HepG2 (cell line): ENCODE measurements around the gene FDPS. TPM values are rescaled to one million over a fixed set of nuclear protein-coding genes. Genes with fewer than 3 reads are reported as not detected.

Experiments
- ATAC-seq: fragments of 200-7000 bp; cut with Tn5 transposase; 3 replicates; pipeline ENCODE4 v1.9.1; 2020; ENCODE audit warnings: mild to moderate bottlenecking, moderate library complexity
- BruUV-seq: library from RNA; stranded (reverse); fragments of 400-500 nt; replicated peaks from 2 replicates; lab custom pipeline; 2021; lab: Mats Ljungman, UMichigan
- CTCF ChIA-PET: fragments of 300-600 bp; formaldehyde crosslinking; extraction: SDS; loops from one replicate; lab custom pipeline; 2021; ENCODE audit warnings: low total read pairs, inconsistent platforms, low intra/inter-chr PET ratio; lab: Yijun Ruan, JAX
- POLR2A ChIA-PET: fragments of 350-600 bp; sonication (Branson Sonifier 250); formaldehyde crosslinking; loops from one replicate; lab custom pipeline; 2020; ENCODE audit warnings: antibody characterized with exemption, inconsistent platforms; lab: Yijun Ruan, JAX
- DNase-seq: peaks from one replicate; pipeline ENCODE4 v3.0.0-alpha.2; 2015; ENCODE audit warnings: low spot score
- FAIRE-seq: peaks from 3 replicates; lab custom pipeline; 2011; peaks lifted over from hg19 to GRCh38; lab: Jason Lieb, UNC
- H2AFZ ChIP-seq: one replicate; pipeline ENCODE4 v1.6.1; 2011; ENCODE audit warnings: low read length, inconsistent platforms
- H3K27ac ChIP-seq: fragments of 300-600 bp; 3 replicates; pipeline ENCODE4 v1.8.0; 2011; ENCODE audit warnings: mixed run types, mild to moderate bottlenecking, mixed read lengths, low read length, inconsistent platforms; ENCODE audit not compliant: insufficient read depth; ENCODE audit errors: extremely low read length
- H3K27me3 ChIP-seq, 2 experiments: fragments of 200-600 bp in 1 of 2; 2 replicates in 1 of 2; 3 replicates in 1 of 2; pipeline versions ENCODE4 v1.6.0 to v1.8.0; 2011; ENCODE audit warnings: low read length in 2 of 2, mild to moderate bottlenecking in 2 of 2, moderate library complexity in 2 of 2, inconsistent platforms in 1 of 2; ENCODE audit not compliant: insufficient read depth in 2 of 2, control insufficient read depth in 1 of 2
- H3K36me3 ChIP-seq, 2 experiments: fragments of 200-600 bp in 1 of 2; replicated peaks in 1 of 2; 2 replicates in 1 of 2; 3 replicates in 1 of 2; pipeline versions ENCODE4 v1.5.1 to v1.8.0; 2011; ENCODE audit warnings: low read length in 2 of 2, inconsistent platforms in 1 of 2; ENCODE audit not compliant: insufficient read depth in 2 of 2, control insufficient read depth in 1 of 2
- H3K4me1 ChIP-seq: 2 replicates; pipeline ENCODE4 v1.5.1; 2012; ENCODE audit warnings: low read length, inconsistent platforms; ENCODE audit not compliant: insufficient read depth
- H3K4me2 ChIP-seq: 2 replicates; pipeline ENCODE4 v1.6.0; 2011; ENCODE audit warnings: low read depth, low read length, inconsistent platforms
- H3K4me3 ChIP-seq, 3 experiments: fragments of 200-600 bp in 1 of 3; sonication (generic), shearing (Covaris generic) in 1 of 3; replicated peaks in 1 of 3; 2 replicates each; pipeline ENCODE4 v1.5.1; 2011 to 2016; ENCODE audit warnings: low read length in 3 of 3, inconsistent platforms in 2 of 3, low read depth in 2 of 3, mild to moderate bottlenecking in 2 of 3, control low read depth in 1 of 3, mixed read lengths in 1 of 3; ENCODE audit not compliant: insufficient read depth in 1 of 3
- H3K79me2 ChIP-seq: one replicate; pipeline ENCODE4 v1.6.1; 2011; ENCODE audit warnings: low read length, inconsistent platforms; ENCODE audit not compliant: insufficient read depth
- H3K9ac ChIP-seq: 2 replicates; pipeline ENCODE4 v1.6.0; 2011; ENCODE audit warnings: mild to moderate bottlenecking, low read depth, low read length, inconsistent platforms; ENCODE audit not compliant: insufficient read depth
- H3K9me3 ChIP-seq: 2 replicates; pipeline ENCODE4 v1.5.1; 2012; ENCODE audit warnings: mild to moderate bottlenecking, low read length
- H4K20me1 ChIP-seq: 2 replicates; pipeline ENCODE4 v1.6.0; 2011; ENCODE audit warnings: inconsistent platforms, mild to moderate bottlenecking, low read length, moderate library complexity; ENCODE audit not compliant: insufficient read depth
- BORCS8-MEF2B ChIP-seq: sonication (generic); formaldehyde crosslinking; IDR thresholded peaks from 2 replicates; pipeline ENCODE4 v1.8.0; 2022; ENCODE audit warnings: mild to moderate bottlenecking, missing genetic modification reagents
- FOSL2 ChIP-seq: sonication (generic); formaldehyde crosslinking; IDR thresholded peaks from 2 replicates; pipeline ENCODE4 v1.4.0; 2020; ENCODE audit warnings: missing genetic modification reagents
- HDAC1 ChIP-seq: sonication (generic); formaldehyde crosslinking; IDR thresholded peaks from 2 replicates; pipeline ENCODE4 v1.5.1; 2020; ENCODE audit warnings: mild to moderate bottlenecking, missing genetic modification reagents
- JUN ChIP-seq: sonication (generic); formaldehyde crosslinking; IDR thresholded peaks from 2 replicates; pipeline ENCODE4 v1.4.0; 2020; ENCODE audit warnings: mild to moderate bottlenecking, missing genetic modification reagents
- KAT7 ChIP-seq: IDR thresholded peaks from 2 replicates; pipeline ENCODE4 v1.6.1; 2018; ENCODE audit warnings: borderline replicate concordance, missing compliant biosample characterization
- LCORL ChIP-seq, 2 experiments: fragments of 450-650 bp in 1 of 2; sonication (generic) in 1 of 2; formaldehyde crosslinking in 1 of 2; IDR thresholded peaks; 2 replicates each; pipeline versions ENCODE4 v1.5.0 to v1.6.1; 2017 to 2020; ENCODE audit warnings: antibody characterized with exemption in 1 of 2, missing genetic modification reagents in 1 of 2
- MED8 ChIP-seq: sonication (generic); formaldehyde crosslinking; IDR thresholded peaks from 2 replicates; pipeline ENCODE4 v1.8.1; 2023; ENCODE audit warnings: mild to moderate bottlenecking, missing genetic modification reagents; ENCODE audit not compliant: insufficient replicate concordance
- NBN ChIP-seq: fragments of 450-650 bp; conservative IDR thresholded peaks from 2 replicates; pipeline ENCODE4 v1.6.1; 2017
- SAP130 ChIP-seq: IDR thresholded peaks from 2 replicates; pipeline ENCODE4 v1.6.1; 2016; ENCODE audit warnings: low read depth
- ZBTB20 ChIP-seq: sonication (generic); formaldehyde crosslinking; IDR thresholded peaks from 2 replicates; pipeline ENCODE4 v1.8.1; 2023; ENCODE audit warnings: missing genetic modification reagents, low read depth, mild to moderate bottlenecking, borderline replicate concordance
- ZNF737 ChIP-seq: sonication (generic); formaldehyde crosslinking; IDR thresholded peaks from 2 replicates; pipeline ENCODE4 v1.5.0; 2020; ENCODE audit warnings: missing genetic modification reagents, mild to moderate bottlenecking, borderline replicate concordance
- ZNF775 ChIP-seq: sonication (generic); formaldehyde crosslinking; IDR thresholded peaks from 2 replicates; pipeline ENCODE4 v1.4.0; 2020; ENCODE audit warnings: missing genetic modification reagents, mild to moderate bottlenecking, moderate library complexity, borderline replicate concordance
- WGBS: methylation state at CpG from one replicate; pipeline ENCODE4 v1.1.6; 2017; ENCODE audit warnings: low lambda C conversion rate; 5-methylcytosine and 5-hydroxymethylcytosine counted together
- in situ Hi-C: cut with HindIII; loops from 2 replicates; pipeline ENCODE4 v1.10.0; 2017; ENCODE audit warnings: low pct_unique_long_range_greater_than_20kb; ENCODE audit not compliant: extremely low pct_ligation_motif_present
- intact Hi-C: fragments of 100-400 bp; cut with micrococcal nuclease; formaldehyde crosslinking; loops from one replicate; pipeline ENCODE4 v1.10.0; 2022; ENCODE audit not compliant: unreplicated experiment
- polyA plus RNA-seq, 8 experiments: library from polyadenylated mRNA; depleted of rRNA in 3 of 8; stranded (reverse) in 7 of 8; unstranded in 1 of 8; fragments of >200 nt; fragmentation: Illumina TruSeq in 4 of 8; extraction: Trizol in 4 of 8; gene quantifications; 2 replicates each; pipeline versions ENCODE4 v1.2.1 to v1.2.3, GENCODE V29; 2011 to 2016; ENCODE audit warnings: low read depth in 4 of 8, missing spikeins in 1 of 8, mixed read lengths in 1 of 8; ENCODE audit not compliant: insufficient read depth in 1 of 8
- total RNA-seq, 5 experiments: library from RNA; depleted of rRNA; stranded (reverse); fragments of >200 nt; fragmentation: Illumina TruSeq; extraction: Trizol; gene quantifications; 2 replicates each; pipeline ENCODE4 v1.2.3, GENCODE V29; 2016; ENCODE audit warnings: low read depth in 1 of 5
- TF ChIP-seq, protein P1 (sequence below): sonication (generic); formaldehyde crosslinking; IDR thresholded peaks from 2 replicates; pipeline ENCODE4; 2020; ENCODE audit warnings: missing genetic modification reagents, mild to moderate bottlenecking, borderline replicate concordance
- TF ChIP-seq, protein P2 (sequence below), 2 experiments: sonication (generic) in 1 of 2; formaldehyde crosslinking in 1 of 2; IDR thresholded peaks; 2 replicates each; pipeline versions ENCODE4 v1.4.0 to v1.6.1; 2016 to 2020; ENCODE audit warnings: borderline replicate concordance in 1 of 2, low read depth in 1 of 2, mild to moderate bottlenecking in 1 of 2, missing genetic modification reagents in 1 of 2
- TF ChIP-seq, protein P3 (sequence below): IDR thresholded peaks from 2 replicates; pipeline ENCODE4 v1.6.1; 2012; ENCODE audit warnings: inconsistent platforms

The FDPS gene
- total and polyA plus RNA-seq, 2 of the 13 experiments (the other 11 are each of a cell fraction or from before 2014, with no cell fraction given), result 264 to 519 TPM

DNA sequence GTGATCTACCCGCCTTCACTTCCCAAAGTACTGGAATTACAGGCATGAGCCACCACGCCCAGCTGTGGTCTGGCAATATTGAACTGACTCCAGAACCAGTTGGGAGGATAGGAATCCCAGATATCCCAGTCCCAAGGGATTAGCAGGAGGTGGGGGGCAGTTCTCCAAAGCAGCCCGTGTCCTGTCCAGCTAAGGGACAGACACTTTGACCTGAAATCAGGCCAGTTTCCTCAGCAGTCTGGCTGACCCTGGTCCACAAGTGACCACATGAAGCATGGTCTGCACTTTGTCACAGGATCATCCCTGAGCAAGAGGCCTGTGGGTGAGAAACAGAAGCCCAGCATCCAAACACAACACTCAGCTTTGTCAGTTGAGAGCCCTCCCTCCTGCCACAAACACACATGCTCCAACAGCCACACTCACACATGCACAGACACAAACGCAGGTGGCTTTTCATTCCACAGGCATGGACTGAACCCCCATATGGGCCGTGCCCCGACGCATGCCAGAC, 2.7 kb upstream of the FDPS start:
- CTCF ChIA-PET, result interaction anchor here (3.7 kb wide), 1 partner anchor 55 kb away, joined by 36 read pairs; no protein-coding TSS in a partner anchor
- H3K79me2 ChIP-seq, result peaks cover 33% of the 10 kb centered on the region
- ATAC-seq, result no peak; the same call in 2 of the 3 replicates
- H2AFZ ChIP-seq, result no peak overlapping the region
- FAIRE-seq, result no peak
- DNase-seq, result peak; percentile 30
- POLR2A ChIA-PET, result interaction anchor here (0.7 to 5.5 kb wide), 5 partner anchors 9 to 51 kb away, joined by 3 to 51 read pairs (median 5); partner anchors contain the start of genes CLK2, ENTREP3 and HCN3
- no TSS peak for BruUV-seq
- no peaks in the 10 kb centered on the region for H3K9me3 ChIP-seq
- H3K9ac ChIP-seq, result peak overlapping the region; percentile 70
- peaks cover 78% of the 10 kb centered on the region for H3K4me1 ChIP-seq
- H3K4me2 ChIP-seq, result peak overlapping the region; percentile 81
- intact Hi-C loops (loop anchor here (10.0 kb wide), 1 partner anchor 101 kb away; the partner anchor contains the start of genes MTX1 and THBS3), in situ Hi-C loops (loop anchor here (10.0 kb wide), 1 partner anchor 51 kb away; the partner anchor contains the start of gene ENTREP3)
- H3K27ac ChIP-seq, result peak overlapping the region; percentile 66
- H3K4me3 ChIP-seq, result peak overlapping the region; percentile 61 to 78 (median 69)
- peaks cover 4% of the 10 kb centered on the region for H4K20me1 ChIP-seq
- no peaks in the 10 kb centered on the region; a peak in 1 of 5 replicates for H3K27me3 ChIP-seq
- peaks cover 0 to 1% of the 10 kb centered on the region in 2 experiments; a peak in 1 of 5 replicates for H3K36me3 ChIP-seq
- WGBS, result 17% methylated on average over 4 of the region's 7 CpGs
- TF ChIP-seq HDAC1 (CRISPR knock-in tag) (peak; percentile 64), ZNF737 (CRISPR knock-in tag) (0 out of 2 replicates have a peak, but pooled peaks have one; percentile 46), NBN (no peak), SAP130 (CRISPR knock-in tag) (0 out of 2 replicates have a peak, but pooled peaks have one; percentile 11), BORCS8-MEF2B (CRISPR knock-in tag) (no peak), MED8 (peak; percentile 21), FOSL2 (CRISPR knock-in tag) (peak; percentile 5; the same call in 1 of the 2 replicates), JUN (CRISPR knock-in tag) (no peak), ZBTB20 (no peak), LCORL (IDR thresholded peaks at IDR 0.05) (no peak), LCORL (CRISPR knock-in tag; IDR thresholded peaks at IDR 0.05) (peak; percentile 54; the same call in 1 of the 2 replicates), ZNF775 (CRISPR knock-in tag) (no peak), KAT7 (CRISPR knock-in tag) (peak; percentile 29; the same call in 1 of the 2 replicates)
- TF ChIP-seq, protein P1, sequence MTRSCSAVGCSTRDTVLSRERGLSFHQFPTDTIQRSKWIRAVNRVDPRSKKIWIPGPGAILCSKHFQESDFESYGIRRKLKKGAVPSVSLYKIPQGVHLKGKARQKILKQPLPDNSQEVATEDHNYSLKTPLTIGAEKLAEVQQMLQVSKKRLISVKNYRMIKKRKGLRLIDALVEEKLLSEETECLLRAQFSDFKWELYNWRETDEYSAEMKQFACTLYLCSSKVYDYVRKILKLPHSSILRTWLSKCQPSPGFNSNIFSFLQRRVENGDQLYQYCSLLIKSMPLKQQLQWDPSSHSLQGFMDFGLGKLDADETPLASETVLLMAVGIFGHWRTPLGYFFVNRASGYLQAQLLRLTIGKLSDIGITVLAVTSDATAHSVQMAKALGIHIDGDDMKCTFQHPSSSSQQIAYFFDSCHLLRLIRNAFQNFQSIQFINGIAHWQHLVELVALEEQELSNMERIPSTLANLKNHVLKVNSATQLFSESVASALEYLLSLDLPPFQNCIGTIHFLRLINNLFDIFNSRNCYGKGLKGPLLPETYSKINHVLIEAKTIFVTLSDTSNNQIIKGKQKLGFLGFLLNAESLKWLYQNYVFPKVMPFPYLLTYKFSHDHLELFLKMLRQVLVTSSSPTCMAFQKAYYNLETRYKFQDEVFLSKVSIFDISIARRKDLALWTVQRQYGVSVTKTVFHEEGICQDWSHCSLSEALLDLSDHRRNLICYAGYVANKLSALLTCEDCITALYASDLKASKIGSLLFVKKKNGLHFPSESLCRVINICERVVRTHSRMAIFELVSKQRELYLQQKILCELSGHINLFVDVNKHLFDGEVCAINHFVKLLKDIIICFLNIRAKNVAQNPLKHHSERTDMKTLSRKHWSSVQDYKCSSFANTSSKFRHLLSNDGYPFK, result 0 out of 2 replicates have a peak, but pooled peaks have one; percentile 47
- TF ChIP-seq, protein P2, sequence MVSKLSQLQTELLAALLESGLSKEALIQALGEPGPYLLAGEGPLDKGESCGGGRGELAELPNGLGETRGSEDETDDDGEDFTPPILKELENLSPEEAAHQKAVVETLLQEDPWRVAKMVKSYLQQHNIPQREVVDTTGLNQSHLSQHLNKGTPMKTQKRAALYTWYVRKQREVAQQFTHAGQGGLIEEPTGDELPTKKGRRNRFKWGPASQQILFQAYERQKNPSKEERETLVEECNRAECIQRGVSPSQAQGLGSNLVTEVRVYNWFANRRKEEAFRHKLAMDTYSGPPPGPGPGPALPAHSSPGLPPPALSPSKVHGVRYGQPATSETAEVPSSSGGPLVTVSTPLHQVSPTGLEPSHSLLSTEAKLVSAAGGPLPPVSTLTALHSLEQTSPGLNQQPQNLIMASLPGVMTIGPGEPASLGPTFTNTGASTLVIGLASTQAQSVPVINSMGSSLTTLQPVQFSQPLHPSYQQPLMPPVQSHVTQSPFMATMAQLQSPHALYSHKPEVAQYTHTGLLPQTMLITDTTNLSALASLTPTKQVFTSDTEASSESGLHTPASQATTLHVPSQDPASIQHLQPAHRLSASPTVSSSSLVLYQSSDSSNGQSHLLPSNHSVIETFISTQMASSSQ (IDR thresholded peaks at IDR 0.05; ENCODE audit: low read depth), result no peak
- TF ChIP-seq, protein P2 (CRISPR knock-in tag; IDR thresholded peaks at IDR 0.05; ENCODE audit: borderline replicate concordance), result no peak
- TF ChIP-seq, protein P3, sequence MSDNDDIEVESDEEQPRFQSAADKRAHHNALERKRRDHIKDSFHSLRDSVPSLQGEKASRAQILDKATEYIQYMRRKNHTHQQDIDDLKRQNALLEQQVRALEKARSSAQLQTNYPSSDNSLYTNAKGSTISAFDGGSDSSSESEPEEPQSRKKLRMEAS, result peak; percentile 36; the same call in 1 of the 2 replicates
